ENCODE data around the gene SMCO4. TPM values are rescaled to one million over a fixed set of nuclear protein-coding genes. Genes with fewer than 3 reads are reported as not detected.

SMCO4 gene
- total and polyA plus RNA-seq, 2 donors (not counting 1 experiment from before 2014, with no cell fraction given): 3.6 to 5.1 TPM

- no peaks in the 10 kb centered on the region for H3K36me3 ChIP-seq (replicated peaks in 1 of 2; ENCODE audit: control extremely low read depth in 1 of 2, control insufficient read depth in 1 of 2, extremely low read depth in 1 of 2, insufficient read depth in 2 of 2, low read length in 1 of 2)
- H3K79me2 ChIP-seq (ENCODE audit: control insufficient read depth, insufficient read depth, low read length): no peaks in the 10 kb centered on the region
- Mint-ChIP-seq H3K27ac (no peak overlapping the region), H3K27me3 (peaks cover 31% of the 10 kb centered on the region), H3K4me1 (peaks cover 7% of the 10 kb centered on the region), H3K9me3 (ENCODE audit: insufficient read depth) (no peaks in the 10 kb centered on the region), H3K4me3 (no peak overlapping the region)
- no peak for DNase-seq
- H3K27me3 ChIP-seq (replicated peaks in 1 of 4; ENCODE audit: control extremely low read depth in 1 of 4, control insufficient read depth in 3 of 4, insufficient read depth in 4 of 4, low read length in 3 of 4): peaks cover 0 to 9% (median 1%) of the 10 kb centered on the region in 4 experiments
- no peak overlapping the region for H2AFZ ChIP-seq (ENCODE audit: insufficient read depth, low read depth, low read length, poor library complexity, severe bottlenecking)
- H3K9me3 ChIP-seq (ENCODE audit: control extremely low read depth in 1 of 3, control insufficient read depth in 2 of 3, insufficient read depth in 1 of 3, low read length in 2 of 3): no peaks in the 10 kb centered on the region
- no peak for ATAC-seq (ENCODE audit: low read depth)
- WGBS (ENCODE audit: insufficient coverage): 89% methylated on average over 2 of the region's 2 CpGs
- no peaks in the 10 kb centered on the region for H4K20me1 ChIP-seq (ENCODE audit: control insufficient read depth, insufficient read depth, low read length, poor library complexity, severe bottlenecking)
- TF ChIP-seq CTCF (IDR thresholded peaks at IDR 0.05) (no peak), EZH2 (IDR thresholded peaks at IDR 0.05; ENCODE audit: borderline replicate concordance, insufficient read depth, low read depth, low read length, poor library complexity, severe bottlenecking) (no peak)
- no peak overlapping the region for H3K4me3 ChIP-seq (ENCODE audit: control extremely low read depth in 1 of 5, extremely low read depth in 1 of 5, insufficient read depth in 1 of 5, low read depth in 2 of 5, low read length in 4 of 5)
- ChIA-PET CTCF (no interaction called here), POLR2A (no interaction called here)
- no peak overlapping the region for H3K27ac ChIP-seq (ENCODE audit: low read length in 2 of 2)
- intact Hi-C loops (cut with micrococcal nuclease): no loop called here
- H3K4me2 ChIP-seq (replicated peaks; ENCODE audit: low read depth, low read length, poor library complexity, severe bottlenecking): no peak overlapping the region
- H3K9ac ChIP-seq (ENCODE audit: low read length): no peak overlapping the region
- peaks cover 4 to 8% of the 10 kb centered on the region in 2 donors for H3K4me1 ChIP-seq (ENCODE audit: control insufficient read depth in 2 of 2, insufficient read depth in 2 of 2, low read length in 2 of 2)
Observed at GRCh38 chr11:93547773-93548172, 4.6 kb upstream of the SMCO4 start.

GRCh38 chr11:93547028-93547427 lies 3.8 kb upstream of the SMCO4 start:
- no peak overlapping the region for H3K4me3 Mint-ChIP-seq
- Histone ChIP-seq H3K4me2 (replicated peaks; ENCODE audit: low read depth, low read length, poor library complexity, severe bottlenecking) (no peak overlapping the region), H2AFZ (ENCODE audit: insufficient read depth, low read depth, low read length, poor library complexity, severe bottlenecking) (no peak overlapping the region), H3K36me3 (replicated peaks in 1 of 2; ENCODE audit: control extremely low read depth in 1 of 2, control insufficient read depth in 1 of 2, extremely low read depth in 1 of 2, insufficient read depth in 2 of 2, low read length in 1 of 2) (no peaks in the 10 kb centered on the region), H3K27me3 (replicated peaks in 1 of 4; ENCODE audit: control extremely low read depth in 1 of 4, control insufficient read depth in 3 of 4, insufficient read depth in 4 of 4, low read length in 3 of 4) (peaks cover 0 to 9% (median 1%) of the 10 kb centered on the region in 4 experiments), H3K9ac (ENCODE audit: low read length) (no peak overlapping the region), H3K4me1 (ENCODE audit: control insufficient read depth in 2 of 2, insufficient read depth in 2 of 2, low read length in 2 of 2) (peaks cover 7 to 12% of the 10 kb centered on the region in 2 donors), H3K9me3 (ENCODE audit: control extremely low read depth in 1 of 3, control insufficient read depth in 2 of 3, insufficient read depth in 1 of 3, low read length in 2 of 3) (no peaks in the 10 kb centered on the region), H4K20me1 (ENCODE audit: control insufficient read depth, insufficient read depth, low read length, poor library complexity, severe bottlenecking) (no peaks in the 10 kb centered on the region), H3K27ac (ENCODE audit: low read length in 2 of 2) (no peak overlapping the region), H3K79me2 (ENCODE audit: control insufficient read depth, insufficient read depth, low read length) (no peaks in the 10 kb centered on the region), H3K4me3 (ENCODE audit: control extremely low read depth in 1 of 5, extremely low read depth in 1 of 5, insufficient read depth in 1 of 5, low read depth in 2 of 5, low read length in 4 of 5) (no peak overlapping the region)
- CTCF ChIA-PET: interaction anchor here (0.9 to 1.3 kb wide), 3 partner anchors 10 to 313 kb away, joined by 3 to 4 read pairs (median 4); no protein-coding TSS in a partner anchor
- H3K27ac Mint-ChIP-seq: no peak overlapping the region
- 93% methylated on average over 2 of the region's 2 CpGs for WGBS (ENCODE audit: insufficient coverage)
- TF ChIP-seq EZH2 (IDR thresholded peaks at IDR 0.05; ENCODE audit: borderline replicate concordance, insufficient read depth, low read depth, low read length, poor library complexity, severe bottlenecking) (no peak), CTCF (IDR thresholded peaks at IDR 0.05) (no peak)
- DNase-seq (no peak), ATAC-seq (ENCODE audit: low read depth) (no peak)
- intact Hi-C loops (cut with micrococcal nuclease): no loop called here
- H3K27me3 Mint-ChIP-seq: peaks cover 31% of the 10 kb centered on the region
- peaks cover 13% of the 10 kb centered on the region for H3K4me1 Mint-ChIP-seq
- no peaks in the 10 kb centered on the region for H3K9me3 Mint-ChIP-seq (ENCODE audit: insufficient read depth)
- POLR2A ChIA-PET: no interaction called here
